Measurements from ENCODE around the gene SBF2.

SBF2 gene

DNA sequence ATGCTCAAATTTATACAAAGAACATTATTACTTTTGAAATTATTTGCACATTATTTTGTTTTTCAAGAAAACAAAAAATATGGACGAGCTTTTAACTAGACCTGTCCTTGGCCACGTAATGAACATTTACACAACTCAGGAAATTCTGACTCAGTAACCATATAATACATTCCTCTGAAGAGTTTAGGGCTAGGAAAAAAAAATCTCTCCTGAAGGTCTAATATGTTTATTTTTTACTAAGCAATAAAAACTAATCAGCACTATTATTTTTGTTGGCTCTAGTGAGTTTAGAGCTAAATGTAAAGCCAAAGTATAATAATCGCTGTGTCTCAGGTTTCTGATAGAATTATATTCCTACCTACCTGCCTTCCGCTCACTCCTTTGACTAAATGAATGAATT, 442.7 kb downstream of the SBF2 start:
- DNase-seq (ENCODE audit: low read depth): peak; percentile 27

DNA sequence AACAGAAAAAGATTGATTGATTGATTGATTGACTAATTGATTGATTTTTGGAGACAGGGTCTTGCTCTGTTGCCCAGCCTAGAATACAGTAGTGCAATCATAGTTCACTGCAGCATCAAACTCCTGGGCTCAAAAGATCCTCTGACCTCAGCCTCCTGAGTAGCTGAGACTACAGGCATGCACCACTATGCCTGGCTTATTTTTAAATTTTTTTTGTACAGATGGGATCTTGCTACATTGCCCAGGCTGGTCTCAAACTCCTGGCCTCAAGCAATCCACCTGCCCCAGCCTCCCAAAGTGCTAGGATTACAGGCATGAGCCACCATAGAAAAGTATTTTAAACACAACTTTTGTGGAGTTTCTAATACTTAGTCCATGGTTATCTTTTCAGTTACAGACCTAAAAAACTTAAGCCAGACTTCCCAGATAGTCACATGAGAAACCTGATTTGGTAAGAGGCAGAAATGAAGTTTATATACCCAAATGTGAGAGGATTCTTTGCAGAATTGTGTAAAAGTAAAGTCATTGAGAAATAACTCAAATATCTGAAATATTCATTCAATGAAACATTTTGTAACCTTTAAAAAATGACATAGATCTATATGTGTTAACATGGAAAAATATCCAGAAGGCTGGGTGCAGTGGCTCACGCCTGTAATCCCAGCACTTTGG, 443.7 kb downstream of the SBF2 start:
- DNase-seq (ENCODE audit: low read depth): no peak

DNA sequence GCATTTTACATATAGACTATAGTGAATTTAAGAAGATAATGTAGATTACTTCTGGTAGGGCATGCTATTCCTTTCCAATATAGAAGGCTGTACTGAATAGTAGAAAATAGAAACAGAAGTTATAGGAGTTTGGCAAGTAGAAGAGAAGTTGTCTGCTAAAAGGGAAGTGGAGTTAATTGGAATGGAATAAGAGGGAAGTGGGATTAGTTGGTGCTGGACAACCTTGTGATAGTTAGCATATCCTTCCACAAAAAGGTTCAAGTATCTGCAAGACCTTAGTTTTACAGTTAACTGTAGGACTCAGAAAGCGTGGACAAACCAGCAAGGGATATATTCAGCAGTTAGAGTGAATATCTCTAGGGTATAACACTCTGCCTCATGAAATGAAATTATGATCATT, 444.6 kb downstream of the SBF2 start:
- DNase-seq (ENCODE audit: low read depth): no peak

DNA sequence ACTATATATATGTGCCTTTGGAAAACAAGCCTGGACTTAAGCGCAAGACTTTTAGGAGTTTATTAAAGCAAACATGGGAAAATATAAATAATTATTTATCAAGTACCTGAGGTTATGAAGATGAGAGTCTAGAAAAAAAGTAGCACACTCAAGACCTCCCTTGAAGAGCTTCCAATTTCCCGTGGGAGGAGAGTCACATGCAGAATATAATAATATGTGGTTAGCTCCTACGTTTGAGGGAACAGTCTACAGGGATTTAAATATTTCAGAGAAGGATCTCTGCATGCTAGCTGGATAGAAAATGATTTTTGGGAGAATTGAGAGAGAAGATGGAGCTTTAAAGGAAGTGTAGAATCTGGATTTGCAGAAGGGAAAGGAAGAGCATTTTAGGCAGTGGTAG, 446.4 kb downstream of the SBF2 start:
- no peak for DNase-seq (ENCODE audit: low read depth)

DNA sequence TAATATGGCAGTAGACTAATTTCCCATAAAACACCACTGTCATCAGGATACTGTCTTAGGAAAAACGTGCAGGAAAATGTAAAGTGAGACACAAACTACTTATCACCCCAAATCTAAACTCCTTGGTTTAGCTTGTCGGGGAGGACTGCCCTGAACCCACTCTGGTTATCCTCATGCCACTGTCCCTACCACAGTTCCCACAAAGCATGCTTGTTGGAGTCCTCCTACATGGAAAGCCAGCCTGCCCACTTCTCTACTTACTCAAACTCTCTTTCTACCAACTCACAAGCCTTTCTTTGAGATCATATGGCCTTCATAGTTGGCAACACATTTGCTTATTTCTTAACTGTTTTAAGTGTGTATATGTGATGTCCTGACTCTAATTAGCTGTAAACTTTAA, 451.1 kb downstream of the SBF2 start:
- no peak for DNase-seq (ENCODE audit: low read depth)

DNA sequence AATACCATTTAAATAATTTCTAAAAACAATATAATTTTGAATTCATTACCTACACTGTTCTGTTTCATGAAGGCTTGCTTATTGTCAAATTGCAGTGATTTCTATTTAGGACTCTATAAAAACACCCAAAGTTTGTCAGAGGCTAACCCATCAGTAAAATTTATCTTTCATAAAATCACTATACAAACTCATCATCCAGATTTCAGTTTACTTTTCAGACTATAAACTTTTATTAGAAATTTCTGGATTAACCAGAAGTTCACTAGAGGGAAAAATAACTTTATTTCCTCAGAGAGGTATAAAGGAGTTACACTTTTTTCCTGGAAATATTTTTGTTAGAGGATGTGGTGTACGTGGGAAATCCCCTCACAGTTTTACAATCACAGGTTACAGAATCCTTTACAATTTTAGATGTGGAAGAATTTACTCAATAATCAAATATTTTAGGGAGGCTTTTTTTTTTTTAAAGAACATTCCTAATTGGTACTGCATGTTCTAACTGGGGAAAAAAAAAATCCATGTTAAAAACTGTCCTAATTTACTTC, 453.5 kb downstream of the SBF2 start:
- DNase-seq (ENCODE audit: low read depth): no peak

DNA sequence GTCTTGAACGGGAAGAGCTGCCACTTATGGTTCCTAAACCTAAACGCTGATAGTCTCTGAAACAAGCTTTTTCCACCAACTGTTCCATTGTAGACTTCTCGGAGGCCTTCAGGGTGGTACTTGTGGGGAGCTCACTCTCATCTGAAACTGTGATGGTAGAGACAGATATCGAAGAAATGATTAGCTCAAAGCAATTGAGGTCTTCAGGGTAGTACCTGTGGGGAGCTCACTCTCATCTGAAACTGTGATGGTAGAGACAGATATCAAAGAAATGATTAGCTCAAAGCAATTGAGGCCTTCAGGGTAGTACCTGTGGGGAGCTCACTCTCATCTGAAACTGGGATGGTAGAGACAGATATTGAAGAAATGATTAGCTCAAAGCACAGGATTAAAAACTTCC, 454.5 kb downstream of the SBF2 start:
- DNase-seq (ENCODE audit: low read depth): no peak

DNA sequence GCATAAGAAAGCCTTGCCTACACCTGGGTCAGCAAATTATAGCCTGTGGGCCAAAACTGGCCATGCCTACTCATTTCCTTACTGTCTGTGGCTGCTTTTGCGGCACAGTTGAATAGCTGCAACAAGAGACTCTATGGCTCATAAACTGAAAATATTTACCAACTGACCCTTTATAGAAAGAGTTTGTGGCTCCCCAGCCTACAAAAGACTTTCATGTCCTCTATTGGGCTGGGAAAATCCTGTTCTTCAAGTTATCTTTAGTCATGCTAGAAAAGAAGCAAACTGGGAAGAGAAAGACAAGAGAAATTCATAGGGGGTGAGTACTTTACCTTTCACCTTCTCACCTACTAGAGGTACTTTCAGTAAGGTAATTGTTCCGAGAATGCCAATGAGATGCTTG, 455.1 kb downstream of the SBF2 start:
- no peak for DNase-seq (ENCODE audit: low read depth)

DNA sequence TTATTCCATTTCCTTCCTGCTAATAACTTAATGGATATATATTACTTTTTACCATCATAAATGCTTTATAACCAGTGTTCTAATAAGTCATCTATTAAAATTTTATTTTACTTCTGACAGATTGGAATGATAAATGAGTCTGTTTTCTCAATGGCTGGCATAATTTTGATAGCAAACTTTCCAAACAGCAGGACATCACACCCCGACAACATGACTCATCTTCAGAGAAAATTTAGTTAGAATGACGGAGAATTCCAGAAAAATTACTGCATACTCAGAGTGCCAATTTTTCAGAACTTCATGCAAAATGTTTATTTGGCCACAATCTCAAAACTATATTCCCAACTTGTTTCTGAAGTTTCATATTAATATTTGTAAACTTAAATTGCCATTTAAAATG, 455.8 kb downstream of the SBF2 start:
- no peak for DNase-seq (ENCODE audit: low read depth)

DNA sequence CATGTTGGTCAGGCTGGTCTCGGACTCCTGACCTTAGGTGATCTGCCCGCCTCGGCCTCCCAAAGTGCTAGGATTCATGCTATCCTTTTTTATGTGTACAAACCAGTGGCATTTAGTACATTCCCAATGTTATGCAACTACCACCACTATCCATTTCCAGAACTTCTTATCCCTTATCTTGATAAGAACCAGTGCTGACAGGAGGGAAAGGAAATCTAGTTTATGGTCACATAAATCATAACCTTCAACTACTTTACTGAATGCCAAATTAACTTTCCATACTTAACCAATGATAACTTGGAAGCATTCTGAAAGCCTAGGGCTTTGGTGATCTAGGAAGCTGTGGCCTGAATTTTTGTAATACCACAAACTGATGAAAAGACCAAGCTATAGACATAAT, 459.7 kb downstream of the SBF2 start:
- no peak for DNase-seq (ENCODE audit: low read depth)

DNA sequence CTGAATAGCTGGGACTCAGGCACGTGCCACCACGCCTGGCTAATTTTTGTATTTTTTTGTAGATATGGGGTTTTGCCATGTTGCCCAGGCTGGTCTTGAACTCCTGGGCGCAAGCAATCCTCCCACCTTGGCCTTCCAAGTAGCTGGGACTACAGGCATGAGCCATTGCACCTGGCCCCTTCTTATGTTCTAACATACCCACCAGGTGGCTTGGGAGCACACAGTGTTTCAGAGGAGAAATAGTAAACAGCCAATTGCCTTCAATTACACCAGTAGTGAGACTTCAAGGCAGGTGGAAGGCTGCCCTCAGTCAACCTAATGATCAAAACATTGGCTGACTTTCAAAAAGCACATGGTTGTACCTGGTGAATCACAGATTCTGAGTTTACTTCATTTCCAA, 462.9 kb downstream of the SBF2 start:
- DNase-seq (ENCODE audit: low read depth): no peak

DNA sequence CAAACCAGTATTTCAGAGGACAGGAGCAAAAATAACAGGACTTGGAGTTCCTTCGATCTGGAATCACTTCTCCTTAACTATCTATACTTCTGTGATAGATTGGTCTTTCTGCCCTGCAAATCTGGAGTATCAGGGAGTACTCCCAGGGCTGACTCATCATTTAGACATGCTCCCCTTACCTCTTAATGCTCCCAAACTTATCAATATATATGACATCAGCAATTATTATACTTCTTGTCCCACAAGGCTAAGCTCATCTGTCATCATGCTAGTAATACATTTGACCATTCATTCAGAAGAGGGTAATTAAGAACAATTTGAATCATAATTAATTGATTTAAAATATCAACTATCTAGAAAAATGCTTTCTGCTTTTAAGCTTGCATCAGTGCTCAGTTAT, 466.3 kb downstream of the SBF2 start:
- DNase-seq (ENCODE audit: low read depth): no peak

DNA sequence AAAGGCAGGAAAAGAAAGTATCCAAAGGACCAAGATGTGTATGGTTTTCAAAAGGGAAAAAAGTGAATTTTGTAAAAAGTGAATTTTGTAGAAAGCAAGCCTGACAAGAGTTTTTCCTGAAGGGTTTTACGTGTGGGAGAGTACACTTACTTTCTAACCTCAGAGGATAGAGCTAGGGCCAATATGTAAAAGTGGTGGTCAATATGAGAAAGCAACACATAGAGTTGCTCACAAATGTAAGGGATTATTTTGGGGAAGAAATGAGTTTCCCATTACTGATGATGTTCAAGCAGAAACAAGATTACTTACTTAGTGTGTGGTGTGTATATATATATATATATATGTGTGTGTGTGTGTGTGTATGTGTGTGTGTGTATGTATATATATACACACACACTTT, 467.6 kb downstream of the SBF2 start:
- no peak for DNase-seq (ENCODE audit: low read depth)

DNA sequence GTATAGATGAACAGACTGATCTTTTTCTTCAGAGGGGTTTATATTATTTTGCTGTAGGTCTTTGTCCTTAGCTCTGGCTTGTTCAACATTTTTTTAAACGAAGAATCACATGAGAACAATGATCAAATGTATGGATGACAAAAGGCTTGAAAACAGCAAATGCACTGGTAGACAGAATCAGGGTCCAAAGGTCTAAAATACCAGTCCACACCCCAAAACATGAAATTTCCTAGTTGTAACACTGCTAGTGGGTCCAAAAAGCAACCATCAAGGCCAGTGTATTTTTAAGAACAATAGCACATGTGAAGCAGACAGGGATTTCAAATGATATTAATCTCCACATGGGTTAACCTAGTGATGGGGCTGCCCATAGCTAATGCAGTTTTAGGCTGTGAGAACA, 468.1 kb downstream of the SBF2 start:
- no peak for DNase-seq (ENCODE audit: low read depth)

DNA sequence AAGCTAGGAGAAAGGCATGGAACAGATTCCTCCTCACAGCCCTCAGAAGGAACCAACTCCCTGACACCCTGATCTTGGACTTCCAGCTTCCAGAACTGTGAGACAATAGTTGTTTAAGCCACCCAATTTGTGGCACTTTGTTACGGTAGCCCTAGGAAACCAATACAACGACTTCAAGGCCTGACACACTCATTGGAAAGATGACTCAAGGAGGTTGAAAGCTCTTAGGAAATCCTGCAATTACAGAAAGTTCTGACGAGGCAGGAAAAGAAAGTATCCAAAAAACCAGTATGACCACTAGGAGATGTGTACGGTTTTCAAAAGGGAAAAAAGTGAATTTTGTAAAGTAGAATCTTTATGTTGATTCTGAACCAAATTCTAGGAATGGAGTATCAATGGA, 468.7 kb downstream of the SBF2 start:
- DNase-seq (ENCODE audit: low read depth): peak; percentile 79

DNA sequence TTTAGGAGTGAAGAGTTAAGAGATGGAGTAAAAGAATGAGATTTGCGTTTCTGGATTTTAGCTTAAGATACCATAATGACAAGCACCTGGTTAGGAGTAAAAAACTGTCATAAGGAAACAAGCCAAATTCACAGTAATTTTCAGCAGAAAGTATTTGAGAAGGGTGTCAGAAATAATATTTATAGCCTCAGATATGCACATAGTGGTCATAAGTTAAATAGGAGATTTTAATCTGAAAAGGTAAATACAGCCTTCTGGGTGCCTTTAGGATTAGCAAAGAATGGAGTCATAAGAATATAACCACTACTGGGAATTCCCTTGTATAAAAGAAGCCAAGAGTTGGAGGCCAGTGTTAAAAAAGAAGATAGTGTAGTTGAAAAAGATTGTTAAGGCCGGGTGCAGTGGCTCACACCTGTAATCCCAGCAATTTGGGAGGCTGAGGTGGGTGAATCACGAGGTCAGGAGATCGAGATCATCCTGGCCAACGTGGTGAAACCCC, 470.1 kb downstream of the SBF2 start:
- no peak for DNase-seq (ENCODE audit: low read depth)

DNA sequence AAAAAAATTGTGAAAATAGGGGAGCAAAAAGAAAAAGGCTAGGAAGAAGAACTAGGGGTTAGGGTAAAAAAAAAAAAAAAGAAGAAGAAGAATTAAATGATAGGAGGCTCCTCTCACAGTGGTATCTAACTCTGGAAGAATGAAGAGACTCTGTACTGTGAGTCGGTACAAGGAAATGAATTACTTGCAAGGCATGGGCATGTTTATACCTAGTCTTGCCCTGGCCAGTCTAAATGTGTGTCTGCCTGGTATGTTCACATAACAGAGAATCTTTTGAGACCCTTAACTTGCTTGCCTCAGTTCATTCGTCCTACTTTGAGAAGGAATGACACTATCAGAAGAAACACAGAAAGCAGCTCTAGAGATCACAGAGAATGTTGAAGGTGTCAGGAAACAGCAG, 470.6 kb downstream of the SBF2 start:
- DNase-seq (ENCODE audit: low read depth): no peak

DNA sequence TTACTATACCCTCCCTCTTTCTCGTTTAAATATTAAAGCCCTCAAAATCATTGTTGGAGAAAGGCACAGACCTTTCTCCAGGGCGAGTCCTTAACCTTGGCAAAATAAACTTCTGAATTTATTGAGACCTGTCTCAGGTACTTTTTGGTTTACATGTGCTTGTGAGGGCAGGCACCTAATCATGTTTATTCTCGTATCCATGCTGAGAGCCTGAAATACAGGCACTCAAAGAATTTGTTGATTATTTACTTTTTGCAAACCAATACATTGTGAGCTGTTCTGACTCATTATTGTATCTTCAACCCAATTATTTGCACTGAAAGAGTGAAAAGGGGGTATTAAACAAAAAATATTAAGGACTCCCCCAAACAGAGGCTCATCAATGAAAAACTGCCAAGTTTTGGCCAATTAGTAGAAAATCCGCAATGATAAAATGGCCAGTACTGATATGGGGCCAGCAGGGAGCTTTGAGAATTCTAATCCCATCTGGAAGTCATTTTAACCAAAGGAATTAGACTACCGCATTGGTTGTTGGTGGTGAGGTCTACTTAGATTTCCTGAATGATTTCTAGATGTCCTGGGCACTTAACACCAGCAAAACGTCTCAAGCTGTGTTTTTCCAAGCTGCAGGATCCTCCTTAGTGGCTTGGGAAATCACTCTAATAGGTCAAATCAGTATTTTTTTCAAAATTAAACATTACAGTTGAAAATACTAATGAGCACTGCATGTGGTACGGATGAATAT, 472.8 kb downstream of the SBF2 start:
- DNase-seq (ENCODE audit: low read depth): no peak

DNA sequence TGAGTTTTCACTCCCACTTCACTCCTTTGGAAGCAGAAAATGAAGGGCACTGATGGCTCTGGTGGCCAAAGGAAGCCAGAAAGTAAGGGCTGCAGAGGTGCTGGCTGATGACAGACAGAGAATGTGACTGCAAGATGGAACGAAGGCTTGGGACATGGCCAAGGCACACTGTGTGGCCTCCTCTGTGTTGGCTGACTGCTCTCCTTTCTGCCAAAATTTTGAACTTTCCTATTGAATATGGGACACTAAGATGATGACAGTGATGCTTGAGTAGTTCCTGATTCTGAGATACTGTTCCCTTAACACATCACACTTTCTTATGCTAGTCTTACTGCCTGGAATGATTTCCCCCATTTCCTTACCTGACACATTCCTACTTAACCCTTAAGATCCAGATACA, 473.8 kb downstream of the SBF2 start:
- no peak for DNase-seq (ENCODE audit: low read depth)

DNA sequence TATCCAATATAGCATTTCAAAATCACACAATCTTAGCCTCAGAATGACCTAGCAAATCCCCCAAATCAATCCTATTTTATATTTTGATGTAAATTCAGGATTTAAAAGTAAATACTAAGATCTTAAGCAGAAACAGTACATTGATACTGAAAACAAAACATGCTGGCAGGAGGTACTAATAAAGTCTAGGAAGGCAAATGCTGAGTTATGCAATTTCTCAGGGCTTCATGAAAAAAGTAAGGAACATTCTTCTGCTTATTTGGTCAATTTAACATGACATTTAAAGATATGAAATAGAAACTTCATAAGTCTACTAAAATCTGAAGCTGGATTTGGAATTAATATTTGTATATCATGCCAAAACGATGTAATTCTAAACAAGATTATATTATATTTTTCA, 476.8 kb downstream of the SBF2 start:
- no peak for DNase-seq (ENCODE audit: low read depth)

DNA sequence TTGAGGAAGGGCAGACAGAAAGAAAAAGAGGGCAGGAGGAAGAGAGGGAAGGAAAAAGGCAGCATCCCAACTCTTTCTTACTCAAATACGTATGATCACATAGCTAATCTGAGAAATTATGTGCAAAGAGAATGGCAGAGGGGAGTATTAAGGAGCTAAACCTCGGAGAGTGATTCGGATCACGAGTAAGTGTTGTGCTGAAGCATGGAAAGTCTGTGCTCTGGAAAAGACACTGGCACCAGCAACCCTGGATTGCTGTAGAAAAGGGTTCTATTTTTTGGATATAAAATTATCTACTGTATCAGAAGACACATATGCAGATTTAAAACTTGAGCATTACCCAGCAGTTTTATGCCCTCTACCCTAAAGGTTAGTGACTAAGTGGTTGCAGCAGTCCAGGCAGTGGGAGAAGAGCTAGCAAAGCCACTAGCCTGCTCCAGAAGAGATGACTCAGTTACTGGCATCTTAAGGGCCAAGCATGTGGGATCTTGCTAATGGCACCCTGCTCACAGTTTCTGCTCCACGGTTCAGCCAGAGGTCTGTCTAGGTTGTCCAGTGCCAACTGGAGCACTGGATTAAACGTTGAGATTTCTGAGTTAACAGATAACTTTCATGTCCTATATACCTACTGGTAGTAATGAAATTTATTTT, 478.4 kb downstream of the SBF2 start:
- peak; percentile 89 for DNase-seq (ENCODE audit: low read depth)

DNA sequence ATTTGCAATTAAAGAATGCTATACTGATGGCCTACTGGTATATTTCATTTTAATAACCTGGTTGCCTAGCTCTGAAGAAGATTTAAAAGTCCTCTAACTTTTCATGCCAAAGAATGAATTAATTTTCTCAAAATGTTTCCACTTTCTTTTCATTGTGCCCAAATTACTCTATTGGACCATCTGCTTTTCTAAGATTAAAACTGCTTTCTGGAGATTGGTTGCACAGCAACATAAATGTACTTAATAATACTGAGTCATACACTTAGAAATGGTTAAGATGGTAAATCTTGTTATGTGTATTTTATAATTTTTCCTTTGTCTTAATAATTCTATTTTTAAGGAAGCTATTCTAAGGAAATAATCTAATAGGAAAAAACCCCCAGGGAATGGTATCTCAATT, 479.9 kb downstream of the SBF2 start:
- DNase-seq (ENCODE audit: low read depth): no peak

DNA sequence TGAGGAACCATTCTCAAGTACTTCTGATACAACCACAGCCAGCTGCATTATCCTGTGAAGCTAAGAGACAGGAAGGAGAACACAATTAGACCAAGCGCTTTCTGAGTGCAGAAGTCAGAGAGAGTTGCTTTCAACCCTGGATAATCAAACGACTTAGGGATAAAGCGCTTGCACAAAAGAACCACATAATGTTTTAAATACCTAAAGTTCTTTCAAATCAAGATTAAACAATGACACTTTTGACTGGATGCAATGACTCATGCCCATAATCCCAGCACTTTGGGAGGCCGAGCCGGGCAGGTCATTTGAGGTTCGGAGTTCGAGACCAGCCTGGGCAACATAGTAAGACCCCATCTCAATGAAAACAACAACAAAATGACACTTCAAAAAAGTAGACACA, 485.1 kb downstream of the SBF2 start:
- DNase-seq (ENCODE audit: low read depth): no peak

Measured in stromal cell of bone marrow (primary cell).